Panc1 (cell line): ENCODE measurements around the gene OVOL3.

Experiments
- SIN3A ChIP-seq: IDR thresholded peaks from 2 replicates; pipeline ENCODE4 v1.6.1; 2012; ENCODE audit warnings: low read depth, mild to moderate bottlenecking, low read length, moderate library complexity, borderline replicate concordance; ENCODE audit not compliant: insufficient read depth
- TCF7L2 ChIP-seq: IDR thresholded peaks from 2 replicates; pipeline ENCODE4 v1.6.1; 2011; ENCODE audit warnings: mild to moderate bottlenecking, low read depth, low read length, inconsistent platforms
- TF ChIP-seq, protein P1 (sequence below): fragments of 450-650 bp; IDR thresholded peaks from 2 replicates; pipeline ENCODE4 v1.5.1; 2017; ENCODE audit warnings: mild to moderate bottlenecking

DNA sequence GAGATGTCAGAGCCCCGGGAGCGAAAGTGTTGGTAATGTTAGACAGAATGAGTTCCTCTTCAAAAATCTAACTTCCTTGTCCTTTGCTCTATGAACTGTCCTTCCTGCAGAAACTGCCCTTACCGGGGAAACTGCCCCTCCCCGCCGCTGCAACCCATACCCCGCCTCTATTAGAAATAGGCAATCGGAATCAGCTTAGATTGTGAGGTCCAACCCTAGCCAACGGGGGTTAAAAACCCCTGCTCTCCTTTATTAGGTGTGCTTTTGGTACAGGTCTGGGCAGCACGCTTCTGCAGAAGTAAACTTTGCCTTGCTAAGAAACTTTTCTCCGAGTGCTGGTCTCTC, 17.4 kb downstream of the OVOL3 start:
- TF ChIP-seq SIN3A (no peak), TCF7L2 (no peak)
- TF ChIP-seq, protein P1, sequence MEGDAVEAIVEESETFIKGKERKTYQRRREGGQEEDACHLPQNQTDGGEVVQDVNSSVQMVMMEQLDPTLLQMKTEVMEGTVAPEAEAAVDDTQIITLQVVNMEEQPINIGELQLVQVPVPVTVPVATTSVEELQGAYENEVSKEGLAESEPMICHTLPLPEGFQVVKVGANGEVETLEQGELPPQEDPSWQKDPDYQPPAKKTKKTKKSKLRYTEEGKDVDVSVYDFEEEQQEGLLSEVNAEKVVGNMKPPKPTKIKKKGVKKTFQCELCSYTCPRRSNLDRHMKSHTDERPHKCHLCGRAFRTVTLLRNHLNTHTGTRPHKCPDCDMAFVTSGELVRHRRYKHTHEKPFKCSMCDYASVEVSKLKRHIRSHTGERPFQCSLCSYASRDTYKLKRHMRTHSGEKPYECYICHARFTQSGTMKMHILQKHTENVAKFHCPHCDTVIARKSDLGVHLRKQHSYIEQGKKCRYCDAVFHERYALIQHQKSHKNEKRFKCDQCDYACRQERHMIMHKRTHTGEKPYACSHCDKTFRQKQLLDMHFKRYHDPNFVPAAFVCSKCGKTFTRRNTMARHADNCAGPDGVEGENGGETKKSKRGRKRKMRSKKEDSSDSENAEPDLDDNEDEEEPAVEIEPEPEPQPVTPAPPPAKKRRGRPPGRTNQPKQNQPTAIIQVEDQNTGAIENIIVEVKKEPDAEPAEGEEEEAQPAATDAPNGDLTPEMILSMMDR: no peak
